T-helper 22 cell (primary cell): ENCODE results near the gene EEIG2.
"Not testable (repeated sequence)": the region's sequence is repeated elsewhere in the genome, so short reads cannot be mapped to it uniquely, and the experiment has no call there.

Source experiments
- DNase-seq: peaks from one replicate; pipeline ENCODE4 v3.0.0-alpha.2; 2020; ENCODE audit warnings: low read depth

Gene EEIG2

DNA sequence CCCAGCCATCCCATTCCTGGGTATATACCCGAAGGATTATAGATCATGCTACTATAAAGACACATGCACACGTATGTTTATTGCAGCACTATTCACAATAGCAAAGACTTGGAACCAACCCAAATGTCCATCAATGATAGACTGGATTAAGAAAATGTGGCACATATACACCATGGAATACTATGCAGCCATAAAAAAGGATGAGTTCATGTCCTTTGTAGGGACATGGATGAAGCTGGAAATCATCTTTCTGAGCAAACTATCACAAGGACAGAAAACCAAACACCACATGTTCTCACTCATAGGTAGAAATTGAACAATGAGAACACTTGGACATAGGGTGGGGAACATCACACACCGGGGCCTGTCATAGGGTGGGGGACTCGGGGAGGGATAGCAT lies 12.4 kb upstream of the EEIG2 start:
- DNase-seq, result not testable (repeated sequence)

GRCh38 chr1:108551137-108551862 lies 8.6 kb upstream of the EEIG2 start:
- no peak for DNase-seq

GRCh38 chr1:108553905-108554304 lies 6.0 kb upstream of the EEIG2 start:
- DNase-seq, result no peak

- no peak for DNase-seq
Measured at GRCh38 chr1:108554682-108555427, 5.0 kb upstream of the EEIG2 start.

- DNase-seq, result no peak
Measured at GRCh38 chr1:108556066-108556465, 3.8 kb upstream of the EEIG2 start.

- DNase-seq, result no peak
Measured at GRCh38 chr1:108556499-108556898, 3.4 kb upstream of the EEIG2 start.

GRCh38 chr1:108557296-108557695 lies 2.6 kb upstream of the EEIG2 start:
- DNase-seq, result no peak

DNA sequence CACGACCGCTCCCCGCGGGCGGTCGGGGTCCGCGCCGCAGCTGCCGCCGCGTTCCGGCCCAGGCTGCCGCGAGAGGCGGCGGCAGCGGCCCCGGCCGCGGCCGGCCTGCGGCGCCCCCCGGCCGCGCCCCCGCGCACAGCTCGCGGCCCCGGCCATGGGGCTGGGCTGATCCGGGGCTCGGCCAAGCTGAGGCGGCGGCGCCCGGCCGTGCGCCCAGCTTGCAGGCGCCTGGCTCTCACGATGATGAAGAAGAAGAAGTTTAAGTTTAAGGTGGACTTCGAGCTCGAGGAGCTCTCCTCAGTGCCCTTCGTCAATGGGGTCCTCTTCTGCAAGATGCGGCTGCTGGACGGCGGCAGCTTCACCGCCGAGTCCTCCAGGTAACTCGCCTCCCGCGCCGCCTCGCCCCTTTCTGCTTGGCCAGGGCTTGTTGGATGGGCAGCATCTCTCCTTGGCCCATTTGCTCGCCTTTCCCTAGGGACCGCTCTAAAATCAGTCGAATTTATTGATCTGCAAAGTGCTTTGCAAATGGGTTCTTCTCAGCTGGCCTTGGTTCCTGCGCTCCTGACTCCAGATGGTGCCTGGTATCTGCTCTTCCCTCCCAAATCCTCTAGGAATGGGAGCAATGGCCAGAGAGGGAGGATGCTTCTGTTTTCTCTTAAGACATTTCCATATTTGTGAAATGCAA lies 431 bp downstream of the EEIG2 start:
- DNase-seq, result no peak

GRCh38 chr1:108560874-108561459 lies 1.1 kb downstream of the EEIG2 start:
- DNase-seq, result peak; percentile 45

DNA sequence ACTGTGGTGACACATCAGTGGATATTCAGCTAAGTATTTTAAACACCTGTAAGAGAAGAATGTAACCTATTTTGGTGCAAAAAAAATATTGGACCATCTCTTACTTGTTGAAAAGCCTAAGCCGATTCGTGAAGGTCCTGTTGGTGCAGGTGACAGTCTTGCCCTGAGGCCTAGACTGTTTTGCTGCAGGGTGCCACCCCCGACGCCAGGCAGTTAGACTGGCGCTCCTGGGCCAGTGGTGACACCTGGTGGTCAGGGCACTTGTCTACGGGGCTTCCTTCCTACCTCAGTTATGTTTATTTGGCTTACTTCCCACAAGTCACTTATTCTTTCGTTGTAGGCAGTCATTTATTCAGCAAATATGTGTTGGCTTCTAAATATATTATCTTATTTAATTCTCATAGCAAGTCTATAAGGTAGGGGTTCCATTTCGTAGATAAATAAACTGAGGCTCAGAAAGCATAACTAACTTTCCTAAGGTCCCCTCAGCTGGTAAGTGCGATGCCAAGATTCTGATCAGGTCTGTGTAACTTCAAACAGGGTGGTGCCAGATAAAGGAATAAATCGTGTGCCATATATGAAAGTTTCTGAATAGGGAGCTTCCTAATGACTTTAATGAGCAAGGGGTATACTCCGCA lies 1.9 kb downstream of the EEIG2 start:
- DNase-seq, result peak; percentile 69

- no peak for DNase-seq
Measured at GRCh38 chr1:108563808-108564207, 3.9 kb downstream of the EEIG2 start.

DNA sequence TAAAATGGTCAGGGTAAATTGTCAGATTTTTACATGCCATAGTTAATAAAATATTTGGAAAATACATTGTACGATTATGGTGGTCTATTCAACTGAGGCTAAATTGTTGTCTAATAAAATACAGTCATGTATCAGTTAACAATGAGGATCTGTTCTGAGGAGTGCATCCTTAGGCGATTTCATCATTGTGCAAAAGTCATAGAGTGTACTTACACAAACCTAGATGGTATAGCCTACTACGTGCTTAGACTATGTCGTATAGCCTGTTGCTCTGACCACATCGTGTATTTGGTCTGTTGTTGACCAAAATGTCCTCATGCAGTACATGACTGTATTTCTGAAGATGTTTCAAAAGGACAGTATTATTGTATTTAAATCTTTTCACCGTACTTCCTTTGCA lies 5.2 kb downstream of the EEIG2 start:
- DNase-seq, result no peak

DNA sequence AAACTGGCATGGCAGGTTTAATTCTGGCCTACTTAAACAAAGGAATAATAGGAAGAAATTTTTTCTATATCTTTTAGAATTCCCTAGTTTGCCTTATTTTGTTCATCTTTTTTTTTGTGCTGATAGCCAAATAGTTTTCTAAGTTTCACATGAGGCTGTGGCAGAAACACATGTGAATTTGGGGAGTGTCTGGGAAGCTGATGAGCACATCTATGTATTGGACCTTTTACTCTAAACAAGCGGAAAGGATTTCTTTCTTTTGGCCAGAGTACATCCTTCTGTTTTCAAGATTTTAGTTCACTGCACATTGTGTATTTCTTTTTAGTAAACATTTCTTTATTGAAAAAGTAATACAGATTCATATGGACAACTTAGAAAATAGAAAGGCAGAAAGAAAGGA lies 5.6 kb downstream of the EEIG2 start:
- no peak for DNase-seq

- no peak for DNase-seq
Measured at GRCh38 chr1:108568589-108568988, 8.7 kb downstream of the EEIG2 start.

- DNase-seq, result no peak
Measured at GRCh38 chr1:108569097-108569728, 9.3 kb downstream of the EEIG2 start.

- DNase-seq, result no peak
Measured at GRCh38 chr1:108570128-108570527, 10.2 kb downstream of the EEIG2 start.

DNA sequence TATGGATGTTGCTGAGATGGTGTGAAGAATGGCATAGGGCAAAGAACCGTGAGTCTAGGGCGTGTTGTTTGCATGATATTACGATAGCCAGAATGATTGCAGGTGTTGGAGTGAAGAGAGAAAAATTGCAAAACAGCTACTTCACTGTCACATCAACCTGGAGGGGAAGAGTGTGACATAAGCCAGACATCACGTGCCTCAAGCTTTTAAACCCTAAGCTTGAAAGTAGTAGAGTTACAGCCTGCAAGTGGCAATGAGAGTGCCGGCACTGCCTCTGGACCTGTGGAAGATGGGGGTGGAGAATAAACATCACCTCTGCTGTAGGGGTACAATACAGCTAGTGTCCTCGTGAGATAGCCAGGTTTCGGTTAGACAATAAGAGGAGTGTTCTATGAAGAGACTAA lies 11.1 kb downstream of the EEIG2 start:
- no peak for DNase-seq

GRCh38 chr1:108572182-108572581 lies 12.3 kb downstream of the EEIG2 start:
- DNase-seq, result no peak

DNA sequence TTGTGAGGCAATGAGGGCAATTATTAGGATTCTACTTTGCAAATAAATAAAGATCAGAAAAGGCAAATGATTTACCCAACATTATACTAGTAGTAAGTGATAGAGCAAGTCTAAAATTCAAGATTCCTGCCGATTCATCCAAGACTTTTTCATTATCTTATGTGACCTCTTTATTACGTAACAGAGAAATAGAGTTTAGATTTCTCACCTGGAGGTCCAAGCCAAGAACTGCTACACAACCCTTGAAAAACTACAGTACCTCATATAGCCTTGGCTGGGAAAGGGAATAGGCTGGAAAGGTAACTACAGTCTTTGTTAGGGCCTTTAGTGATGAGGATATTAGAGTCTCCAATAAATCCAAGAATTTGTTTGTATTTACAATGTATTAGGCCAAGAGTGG lies 13.3 kb downstream of the EEIG2 start:
- no peak for DNase-seq

- DNase-seq, result no peak
Measured at GRCh38 chr1:108574008-108574407, 14.1 kb downstream of the EEIG2 start.

- no peak for DNase-seq
Measured at GRCh38 chr1:108575375-108575774, 15.5 kb downstream of the EEIG2 start.
